Adrenal gland (tissue), 12 donors: ENCODE measurements around the gene FABP1. TPM values are rescaled to one million over a fixed set of nuclear protein-coding genes. Genes with fewer than 3 reads are reported as not detected.

Source experiments
- DNase-seq, 7 donors: peaks; one replicate each; pipeline ENCODE4 v3.0.0-alpha.2; 2019 to 2020
- H3K27ac ChIP-seq, 5 donors: fragments of 200-600 bp; sonication (generic) in 4 of 5; 1 replicate in 3 of 5; 2 replicates in 2 of 5; pipeline versions ENCODE4 v1.5.1 to v1.8.0; 2016 to 2020; ENCODE audit warnings: mild to moderate bottlenecking in 1 of 5
- H3K27me3 ChIP-seq: fragments of 200-600 bp; 2 replicates; pipeline ENCODE4 v1.8.0; 2021
- H3K36me3 ChIP-seq, 2 donors: fragments of 200-600 bp; replicated peaks in 1 of 2; 1 replicate in 1 of 2; 2 replicates in 1 of 2; pipeline versions ENCODE4 v1.5.1 to v1.8.0; 2018 to 2022
- H3K4me1 ChIP-seq, 2 donors: fragments of 200-600 bp; replicated peaks in 1 of 2; 1 replicate in 1 of 2; 2 replicates in 1 of 2; pipeline versions ENCODE4 v1.5.1 to v1.8.0; 2018 to 2021
- H3K4me3 ChIP-seq, 4 donors: fragments of 200-600 bp; sonication (generic) in 3 of 4; one replicate each; pipeline ENCODE4 v1.5.1; 2016 to 2018
- H3K9me3 ChIP-seq, 3 donors: fragments of 200-600 bp; sonication (generic) in 1 of 3; replicated peaks in 1 of 3; 1 replicate in 2 of 3; 2 replicates in 1 of 3; pipeline versions ENCODE4 v1.5.1 to v1.8.0; 2016 to 2021
- POLR2A ChIP-seq, 2 donors: fragments of 450-650 bp; IDR thresholded peaks; one replicate each; pipeline ENCODE4 v1.6.1; 2017; ENCODE audit warnings: antibody characterized with exemption in 2 of 2, mild to moderate bottlenecking in 2 of 2, moderate library complexity in 1 of 2
- WGBS, 4 donors: extraction: QIAGEN DNeasy Blood & Tissue Kit in 2 of 4; methylation state at CpG; one replicate each; pipeline versions ENCODE4 v1.1.5 to v1.1.7; 2013 to 2017; 5-methylcytosine and 5-hydroxymethylcytosine counted together
- intact Hi-C, 2 donors: fragments of 100-400 bp; cut with DNase I; formaldehyde crosslinking; loops; one replicate each; pipeline versions ENCODE4 v1.14.1 to v1.15.0; 2022 to 2023
- polyA plus RNA-seq, 3 donors: library from polyadenylated mRNA; stranded (reverse); fragments of 200-250 nt in 2 of 3; fragments of 350-450 nt in 1 of 3; fragmentation: Illumina TruSeq in 1 of 3; extraction: RNeasy Lipid Tissue Mini Kit (QIAGEN cat#74804) in 1 of 3; gene quantifications; one replicate each; pipeline ENCODE4 v1.2.3, GENCODE V29; 2013 to 2014
- total RNA-seq, 9 donors: library from RNA; depleted of rRNA in 4 of 9; stranded (reverse); fragments of >200 nt in 4 of 9; fragments of 120-200 nt in 1 of 9; fragmentation: NEBNext Ultra II Directional in 1 of 9; extraction: Animal tissue kit (Norgen Biotek cat#: 25700) in 1 of 9; gene quantifications; one replicate each; pipeline versions ENCODE4 v1.1.0 to v1.2.4, GENCODE V29; 2013 to 2023
- TF ChIP-seq, protein P1 (sequence below), 6 experiments: fragments of 450-650 bp in 4 of 6; fragments of 200-600 bp in 2 of 6; sonication (generic) in 1 of 6; IDR thresholded peaks; 1 replicate in 5 of 6; 2 replicates in 1 of 6; pipeline versions ENCODE4 v1.5.1 to v1.8.0; 2016 to 2021; ENCODE audit warnings: antibody characterized with exemption in 6 of 6, mild to moderate bottlenecking in 2 of 6, moderate library complexity in 1 of 6
- donor health status: healthy with polysubstance abuse.
- donor health status: Bipolar disorder and iron deficiency.
- donor health status: DM: yes; HTN: yes; CAD: no.
- donor health status: DM: no; HTN: no; CAD: no.
- donor health status: DM: no; HTN: no; CAD: no.
- donor health status: DM: yes; HTN: yes; CAD: no.

The FABP1 gene
- total and polyA plus RNA-seq, 12 donors, result 0.43 to 4.9 (median 1.0) TPM; not detected in 7

DNA sequence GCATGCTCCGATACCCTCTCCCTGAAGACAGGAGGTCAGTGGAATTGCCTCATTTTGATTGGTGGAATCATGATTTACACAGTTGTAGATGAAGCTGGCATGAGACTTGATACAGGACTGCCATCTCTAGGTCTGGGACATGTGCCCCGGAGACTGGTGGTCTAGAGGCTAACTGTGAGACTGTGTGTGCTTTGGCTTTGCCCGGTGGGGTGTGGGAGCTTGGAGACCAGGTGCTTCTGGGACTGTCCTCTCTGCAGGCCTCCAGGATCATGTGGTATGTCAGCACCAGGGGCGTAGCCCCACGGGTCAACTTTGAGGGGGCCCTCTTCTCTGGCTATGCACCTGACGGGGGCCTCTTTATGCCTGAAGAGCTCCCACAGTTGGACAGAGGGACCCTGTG, 45.0 kb upstream of the FABP1 start:
- intact Hi-C loops, result no loop called here
- no peak for DNase-seq
- Histone ChIP-seq H3K4me1 (peaks cover 4 to 14% of the 10 kb centered on the region in 2 donors), H3K27me3 (no peaks in the 10 kb centered on the region), H3K4me3 (no peak overlapping the region), H3K27ac (no peak overlapping the region), H3K9me3 (no peaks in the 10 kb centered on the region), H3K36me3 (peaks cover 0 to 5% of the 10 kb centered on the region in 2 donors)
- 94 to 99% (median 96%) methylated on average over 2 to 6 of the region's 6 CpGs for WGBS, 4 donors
- TF ChIP-seq, protein P1, sequence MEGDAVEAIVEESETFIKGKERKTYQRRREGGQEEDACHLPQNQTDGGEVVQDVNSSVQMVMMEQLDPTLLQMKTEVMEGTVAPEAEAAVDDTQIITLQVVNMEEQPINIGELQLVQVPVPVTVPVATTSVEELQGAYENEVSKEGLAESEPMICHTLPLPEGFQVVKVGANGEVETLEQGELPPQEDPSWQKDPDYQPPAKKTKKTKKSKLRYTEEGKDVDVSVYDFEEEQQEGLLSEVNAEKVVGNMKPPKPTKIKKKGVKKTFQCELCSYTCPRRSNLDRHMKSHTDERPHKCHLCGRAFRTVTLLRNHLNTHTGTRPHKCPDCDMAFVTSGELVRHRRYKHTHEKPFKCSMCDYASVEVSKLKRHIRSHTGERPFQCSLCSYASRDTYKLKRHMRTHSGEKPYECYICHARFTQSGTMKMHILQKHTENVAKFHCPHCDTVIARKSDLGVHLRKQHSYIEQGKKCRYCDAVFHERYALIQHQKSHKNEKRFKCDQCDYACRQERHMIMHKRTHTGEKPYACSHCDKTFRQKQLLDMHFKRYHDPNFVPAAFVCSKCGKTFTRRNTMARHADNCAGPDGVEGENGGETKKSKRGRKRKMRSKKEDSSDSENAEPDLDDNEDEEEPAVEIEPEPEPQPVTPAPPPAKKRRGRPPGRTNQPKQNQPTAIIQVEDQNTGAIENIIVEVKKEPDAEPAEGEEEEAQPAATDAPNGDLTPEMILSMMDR (IDR thresholded peaks at IDR 0.05), result no peak
- no peak for TF ChIP-seq POLR2A (IDR thresholded peaks at IDR 0.05)

DNA sequence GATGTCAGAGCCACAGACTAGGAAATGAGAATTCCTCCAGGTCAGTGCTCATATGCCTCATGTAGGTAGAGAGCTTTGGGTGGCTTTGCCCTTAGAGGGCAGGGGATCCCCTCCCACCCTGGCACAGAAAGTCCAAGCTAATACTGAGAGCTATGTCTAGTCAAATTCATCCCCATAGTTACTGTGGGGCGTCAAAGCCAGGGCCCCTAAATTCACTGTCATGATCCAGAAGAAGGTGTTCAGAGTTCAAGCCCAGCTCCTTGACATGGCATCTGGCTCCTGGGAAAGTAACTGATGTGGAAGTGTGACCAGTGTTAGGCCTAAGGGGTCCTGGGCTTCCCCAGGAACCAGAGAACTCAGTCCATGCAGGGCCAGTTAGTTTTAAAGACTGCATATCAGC, 44.1 kb upstream of the FABP1 start:
- H3K27ac ChIP-seq, result no peak overlapping the region
- no peaks in the 10 kb centered on the region for H3K27me3 ChIP-seq
- H3K9me3 ChIP-seq, result no peaks in the 10 kb centered on the region
- intact Hi-C loops, result no loop called here
- H3K4me1 ChIP-seq, result peaks cover 4 to 14% of the 10 kb centered on the region in 2 donors
- WGBS, 4 donors, result 88 to 100% (median 93%) methylated on average over 1 of the region's 1 CpG
- no peak for TF ChIP-seq POLR2A (IDR thresholded peaks at IDR 0.05)
- TF ChIP-seq, protein P1 (IDR thresholded peaks at IDR 0.05), result no peak
- peaks cover 0 to 5% of the 10 kb centered on the region in 2 donors for H3K36me3 ChIP-seq
- no peak overlapping the region for H3K4me3 ChIP-seq
- no peak for DNase-seq

DNA sequence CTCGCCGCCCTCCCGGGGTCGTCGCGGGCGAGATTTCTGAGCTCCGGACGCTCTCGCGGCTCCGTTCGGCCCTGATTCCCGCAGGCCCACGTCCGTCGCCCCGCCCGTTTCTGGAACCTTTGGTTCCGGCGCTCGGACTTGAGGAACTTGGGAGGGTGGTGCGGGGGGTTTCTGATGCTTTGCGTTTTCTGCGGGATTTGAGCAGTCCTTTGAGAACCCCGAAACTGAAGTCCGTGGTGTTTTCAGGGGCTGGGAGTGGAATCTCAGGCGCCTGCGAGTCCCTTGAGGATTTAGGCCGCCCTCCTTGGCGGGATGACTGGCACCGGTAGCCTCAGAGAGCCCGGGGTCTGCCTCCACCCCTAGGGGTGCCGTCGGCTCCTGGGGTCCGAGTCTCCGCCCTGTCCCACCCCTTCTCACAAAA, 42.6 kb upstream of the FABP1 start:
- DNase-seq, result peak in 2 of 7 donors; percentile 36 to 60

DNA sequence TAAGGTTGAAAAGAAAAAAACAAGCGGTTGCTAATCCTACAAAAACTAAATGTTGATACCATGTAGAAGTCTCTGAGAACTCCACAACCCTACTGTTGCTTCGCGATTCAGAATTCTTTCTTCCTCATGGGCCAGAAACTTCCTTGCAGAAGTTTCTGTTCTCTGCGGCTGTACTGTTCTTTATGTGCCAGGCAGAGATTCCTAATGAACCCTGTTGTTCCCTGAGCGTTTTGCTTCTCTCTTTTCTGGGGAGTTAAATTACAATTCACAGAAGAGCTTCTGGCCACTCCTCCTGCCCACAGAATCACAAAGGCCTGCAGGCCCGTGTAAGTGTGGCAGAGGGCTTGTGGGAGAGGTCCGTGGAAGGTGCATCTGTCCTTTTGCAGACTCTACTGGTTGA, 40.5 kb upstream of the FABP1 start:
- H3K27ac ChIP-seq, result peak overlapping the region in 1 of 5 donors; percentile 27
- WGBS, 4 donors, result 76 to 86% (median 80%) methylated on average over 7 of the region's 7 CpGs
- DNase-seq, result no peak

More for the DNA sequence above, 42.6 kb upstream of the FABP1 start:
- Histone ChIP-seq H3K27ac (peak overlapping the region in 3 of 5 donors; percentile 56 to 92 (median 66)), H3K36me3 (peaks cover 0 to 5% of the 10 kb centered on the region in 2 donors), H3K9me3 (no peaks in the 10 kb centered on the region), H3K4me3 (peak overlapping the region in 3 of 4 donors; percentile 50 to 94 (median 88)), H3K27me3 (no peaks in the 10 kb centered on the region), H3K4me1 (peaks cover 4 to 14% of the 10 kb centered on the region in 2 donors)
- 1 to 14% (median 5%) methylated on average over 9 to 37 of the region's 37 CpGs for WGBS, 4 donors
- TF ChIP-seq POLR2A (IDR thresholded peaks at IDR 0.05), result no peak
- TF ChIP-seq, protein P1 (IDR thresholded peaks at IDR 0.05), result no peak
- intact Hi-C loops, result no loop called here

DNA sequence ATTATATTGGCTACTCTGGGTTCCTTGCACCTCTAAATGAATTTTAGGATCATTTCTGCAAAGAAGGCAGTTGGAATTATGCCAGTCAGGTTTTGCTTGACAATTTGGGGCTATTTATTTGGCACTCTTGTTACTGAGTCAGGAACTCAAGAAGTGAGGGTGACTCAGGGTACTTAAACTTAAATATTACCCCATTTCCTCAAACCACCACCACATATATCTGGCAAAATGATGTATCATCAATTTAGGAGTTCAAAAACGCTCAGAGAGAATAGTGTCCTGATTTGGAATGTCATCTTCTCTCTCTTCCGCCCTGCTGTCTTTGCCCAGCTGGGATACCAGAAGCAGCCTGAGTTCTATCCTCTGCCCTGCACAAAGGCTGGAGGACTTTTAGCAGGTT, 39.9 kb upstream of the FABP1 start:
- 78 to 84% (median 81%) methylated on average over 2 of the region's 2 CpGs for WGBS, 4 donors
- Histone ChIP-seq H3K27me3 (no peaks in the 10 kb centered on the region), H3K36me3 (no peaks in the 10 kb centered on the region), H3K9me3 (no peaks in the 10 kb centered on the region), H3K4me1 (peaks cover 4 to 14% of the 10 kb centered on the region in 2 donors), H3K4me3 (no peak overlapping the region), H3K27ac (peak overlapping the region in 1 of 5 donors; percentile 27)
- DNase-seq, result no peak
- intact Hi-C loops, result no loop called here
- no peak for TF ChIP-seq POLR2A (IDR thresholded peaks at IDR 0.05)
- TF ChIP-seq, protein P1 (IDR thresholded peaks at IDR 0.05), result no peak

More for the DNA sequence above, 40.5 kb upstream of the FABP1 start:
- H3K36me3 ChIP-seq, result no peaks in the 10 kb centered on the region
- H3K27me3 ChIP-seq, result no peaks in the 10 kb centered on the region
- peaks cover 4 to 14% of the 10 kb centered on the region in 2 donors for H3K4me1 ChIP-seq
- intact Hi-C loops, result no loop called here
- no peaks in the 10 kb centered on the region for H3K9me3 ChIP-seq
- no peak overlapping the region for H3K4me3 ChIP-seq
- no peak for TF ChIP-seq POLR2A (IDR thresholded peaks at IDR 0.05)
